Tibial nerve (tissue), 4 donors: ENCODE results near the gene CCDC107. TPM values are rescaled to one million over a fixed set of nuclear protein-coding genes. Genes with fewer than 3 reads are reported as not detected.
A peak's percentile ranks its signal among the peaks of the same experiment; 100 is the strongest.

Source experiments
- DNase-seq, 2 donors: peaks; one replicate each; pipeline ENCODE4 v3.0.0-alpha.2; 2019; ENCODE audit warnings: low spot score in 2 of 2
- H3K27ac ChIP-seq, 4 donors: fragments of 200-600 bp; sonication (generic) in 3 of 4; one replicate each; pipeline ENCODE4 v1.5.1; 2017 to 2019; ENCODE audit warnings: mild to moderate bottlenecking in 1 of 4
- H3K27me3 ChIP-seq, 2 donors: fragments of 200-600 bp; sonication (generic) in 1 of 2; one replicate each; pipeline versions ENCODE4 v1.5.1 to v1.6.0; 2017 to 2019
- H3K36me3 ChIP-seq, 3 donors: fragments of 200-600 bp; sonication (generic); one replicate each; pipeline ENCODE4 v1.5.1; 2018 to 2019
- H3K4me1 ChIP-seq, 4 donors: fragments of 200-600 bp; sonication (generic) in 3 of 4; one replicate each; pipeline ENCODE4 v1.5.1; 2017 to 2019
- H3K4me3 ChIP-seq, 4 donors: fragments of 200-600 bp; sonication (generic) in 3 of 4; one replicate each; pipeline ENCODE4 v1.5.1; 2017 to 2019; ENCODE audit warnings: mild to moderate bottlenecking in 1 of 4, moderate library complexity in 1 of 4
- H3K9me3 ChIP-seq, 4 donors: fragments of 200-600 bp; sonication (generic) in 3 of 4; one replicate each; pipeline ENCODE4 v1.5.1; 2017 to 2019
- CTCF ChIP-seq, 5 experiments: fragments of 200-600 bp in 3 of 5; fragments of 450-650 bp in 2 of 5; sonication (generic) in 3 of 5; IDR thresholded peaks; one replicate each; pipeline ENCODE4 v1.5.1; 2016 to 2019; ENCODE audit warnings: antibody characterized with exemption in 5 of 5, mild to moderate bottlenecking in 3 of 5, moderate library complexity in 2 of 5
- EP300 ChIP-seq, 2 donors: sonication (generic); formaldehyde crosslinking; IDR thresholded peaks; one replicate each; pipeline ENCODE4 v1.6.1; 2017; ENCODE audit warnings: antibody characterized with exemption in 2 of 2, mild to moderate bottlenecking in 1 of 2
- POLR2A ChIP-seq, 2 donors: fragments of 450-650 bp; IDR thresholded peaks; one replicate each; pipeline ENCODE4 v1.6.1; 2017; ENCODE audit warnings: antibody characterized with exemption in 2 of 2, mild to moderate bottlenecking in 2 of 2, moderate library complexity in 2 of 2
- WGBS, 2 donors: methylation state at CpG; one replicate each; pipeline ENCODE4 v1.1.5; 2018; 5-methylcytosine and 5-hydroxymethylcytosine counted together
- total RNA-seq, 4 donors: library from RNA; depleted of rRNA; stranded (reverse); fragments of >200 nt; gene quantifications; one replicate each; pipeline ENCODE4 v1.1.0, GENCODE V29; 2016

Gene CCDC107
- total RNA-seq, 4 donors from 2014 or later = 41.6 to 58.8 (median 47.8) TPM

GRCh38 chr9:35618325-35618727 is 39.8 kb upstream of the CCDC107 start, which contains the start of gene CD72:
Gene CD72 (minus strand): TSS chr9:35618413. CDS start chr9:35618303, 110 bp downstream.
- Histone ChIP-seq H3K9me3 (no peaks in the 10 kb centered on the region), H3K36me3 (no peaks in the 10 kb centered on the region), H3K4me3 (peak within 1 kb of the TSS; percentile 27 to 47 (median 38)), H3K4me1 (peaks cover 0 to 14% (median 8%) of the 10 kb centered on the region in 4 donors), H3K27me3 (peaks cover 0 to 6% of the 10 kb centered on the region in 2 donors), H3K27ac (peak within 1 kb of the TSS in 1 of 4 donors; percentile 37)
- no peak for TF ChIP-seq CTCF (IDR thresholded peaks at IDR 0.05)
- no peak for TF ChIP-seq EP300 (IDR thresholded peaks at IDR 0.05)
- TF ChIP-seq POLR2A (IDR thresholded peaks at IDR 0.05) = no peak
- 60 to 80% methylated on average over 7 of the region's 7 CpGs for WGBS, 2 donors
- DNase-seq = no peak

GRCh38 chr9:35618854-35619799 is 39.0 kb upstream of the CCDC107 start:
- Histone ChIP-seq H3K4me1 (peaks cover 0 to 14% (median 8%) of the 10 kb centered on the region in 4 donors), H3K36me3 (no peaks in the 10 kb centered on the region), H3K27ac (peak overlapping the region in 1 of 4 donors; percentile 37), H3K9me3 (no peaks in the 10 kb centered on the region), H3K27me3 (peaks cover 0 to 6% of the 10 kb centered on the region in 2 donors), H3K4me3 (no peak overlapping the region)
- TF ChIP-seq EP300 (IDR thresholded peaks at IDR 0.05) (peak in 1 of 2 donors; percentile 34), POLR2A (IDR thresholded peaks at IDR 0.05) (no peak)
- no peak for DNase-seq
- WGBS, 2 donors = 82 to 85% methylated on average over 17 of the region's 17 CpGs

GRCh38 chr9:35619800-35620158 is 38.3 kb upstream of the CCDC107 start:
- Histone ChIP-seq H3K4me3 (no peak overlapping the region), H3K27ac (peak overlapping the region in 1 of 4 donors; percentile 16), H3K27me3 (peaks cover 0 to 6% of the 10 kb centered on the region in 2 donors), H3K4me1 (peaks cover 0 to 14% (median 8%) of the 10 kb centered on the region in 4 donors), H3K36me3 (no peaks in the 10 kb centered on the region), H3K9me3 (no peaks in the 10 kb centered on the region)
- TF ChIP-seq POLR2A (IDR thresholded peaks at IDR 0.05) = no peak
- no peak for TF ChIP-seq EP300 (IDR thresholded peaks at IDR 0.05)
- no peak for TF ChIP-seq CTCF (IDR thresholded peaks at IDR 0.05)
- WGBS, 2 donors = 33 to 44% methylated on average over 2 of the region's 2 CpGs
- DNase-seq = no peak

- no peak for DNase-seq
- Histone ChIP-seq H3K27ac (no peak overlapping the region), H3K27me3 (no peaks in the 10 kb centered on the region), H3K4me3 (no peak overlapping the region), H3K4me1 (no peaks in the 10 kb centered on the region), H3K36me3 (no peaks in the 10 kb centered on the region), H3K9me3 (no peaks in the 10 kb centered on the region)
- TF ChIP-seq POLR2A (IDR thresholded peaks at IDR 0.05) = no peak
- TF ChIP-seq CTCF (IDR thresholded peaks at IDR 0.05) = no peak
- no peak for TF ChIP-seq EP300 (IDR thresholded peaks at IDR 0.05)
- WGBS, 2 donors = 87 to 88% methylated on average over 2 of the region's 2 CpGs
Measured at GRCh38 chr9:35627575-35627974, 30.5 kb upstream of the CCDC107 start.

GRCh38 chr9:35628389-35628991 is 29.6 kb upstream of the CCDC107 start:
- Histone ChIP-seq H3K27ac (no peak overlapping the region), H3K4me3 (no peak overlapping the region), H3K9me3 (no peaks in the 10 kb centered on the region), H3K36me3 (no peaks in the 10 kb centered on the region), H3K4me1 (no peaks in the 10 kb centered on the region), H3K27me3 (no peaks in the 10 kb centered on the region)
- TF ChIP-seq CTCF (IDR thresholded peaks at IDR 0.05) (no peak), EP300 (IDR thresholded peaks at IDR 0.05) (no peak), POLR2A (IDR thresholded peaks at IDR 0.05) (no peak)
- WGBS, 2 donors = 88 to 91% methylated on average over 6 of the region's 6 CpGs
- DNase-seq = no peak
